ENCODE results near the gene MBIP. TPM values are rescaled to one million over a fixed set of nuclear protein-coding genes. Genes with fewer than 3 reads are reported as not detected.

The MBIP gene
- total RNA-seq, 4 donors from 2014 or later = 17.2 to 35.8 (median 21.0) TPM

DNA sequence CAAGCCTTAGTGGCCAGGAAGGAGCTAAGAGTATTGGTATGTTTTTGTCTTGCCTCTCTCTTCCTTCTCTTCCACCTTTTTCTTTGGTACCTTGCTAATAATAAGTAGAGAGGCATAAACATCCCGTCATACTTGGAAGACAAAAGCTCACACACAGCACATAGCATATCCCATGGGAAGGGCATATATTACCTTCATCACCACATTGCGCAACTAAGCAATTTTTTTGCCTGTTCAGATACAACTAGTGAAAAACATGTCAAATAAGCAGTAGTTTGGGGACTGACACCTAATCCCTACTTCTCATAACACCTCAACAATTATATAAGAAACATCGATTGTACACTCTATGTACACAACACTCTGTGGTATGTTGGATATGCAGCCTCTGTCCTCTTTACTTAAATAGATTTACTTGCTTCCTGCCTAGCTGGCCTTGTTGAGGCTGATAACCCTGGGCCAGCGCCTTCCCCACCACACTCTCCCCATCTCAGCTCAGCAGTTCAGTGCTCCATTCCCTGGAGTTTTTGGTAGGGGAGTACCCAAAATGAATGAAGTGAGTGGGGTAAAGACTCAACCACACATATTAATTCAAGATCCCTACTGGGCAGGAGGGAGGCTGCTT lies 35.4 kb downstream of the MBIP start:
- no peak overlapping the region for H3K4me3 ChIP-seq (ENCODE audit: low read depth, poor library complexity, severe bottlenecking)
- intact Hi-C loops (cut with DNase I; ENCODE audit: low total_unique reads) = no loop called here
- TF ChIP-seq, protein P1, sequence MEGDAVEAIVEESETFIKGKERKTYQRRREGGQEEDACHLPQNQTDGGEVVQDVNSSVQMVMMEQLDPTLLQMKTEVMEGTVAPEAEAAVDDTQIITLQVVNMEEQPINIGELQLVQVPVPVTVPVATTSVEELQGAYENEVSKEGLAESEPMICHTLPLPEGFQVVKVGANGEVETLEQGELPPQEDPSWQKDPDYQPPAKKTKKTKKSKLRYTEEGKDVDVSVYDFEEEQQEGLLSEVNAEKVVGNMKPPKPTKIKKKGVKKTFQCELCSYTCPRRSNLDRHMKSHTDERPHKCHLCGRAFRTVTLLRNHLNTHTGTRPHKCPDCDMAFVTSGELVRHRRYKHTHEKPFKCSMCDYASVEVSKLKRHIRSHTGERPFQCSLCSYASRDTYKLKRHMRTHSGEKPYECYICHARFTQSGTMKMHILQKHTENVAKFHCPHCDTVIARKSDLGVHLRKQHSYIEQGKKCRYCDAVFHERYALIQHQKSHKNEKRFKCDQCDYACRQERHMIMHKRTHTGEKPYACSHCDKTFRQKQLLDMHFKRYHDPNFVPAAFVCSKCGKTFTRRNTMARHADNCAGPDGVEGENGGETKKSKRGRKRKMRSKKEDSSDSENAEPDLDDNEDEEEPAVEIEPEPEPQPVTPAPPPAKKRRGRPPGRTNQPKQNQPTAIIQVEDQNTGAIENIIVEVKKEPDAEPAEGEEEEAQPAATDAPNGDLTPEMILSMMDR (IDR thresholded peaks at IDR 0.05) = no peak
- TF ChIP-seq POLR2A (IDR thresholded peaks at IDR 0.05) = no peak
- DNase-seq (ENCODE audit: low spot score in 2 of 2) = no peak
- 87 to 91% methylated on average over 4 of the region's 4 CpGs for WGBS, 2 donors

DNA sequence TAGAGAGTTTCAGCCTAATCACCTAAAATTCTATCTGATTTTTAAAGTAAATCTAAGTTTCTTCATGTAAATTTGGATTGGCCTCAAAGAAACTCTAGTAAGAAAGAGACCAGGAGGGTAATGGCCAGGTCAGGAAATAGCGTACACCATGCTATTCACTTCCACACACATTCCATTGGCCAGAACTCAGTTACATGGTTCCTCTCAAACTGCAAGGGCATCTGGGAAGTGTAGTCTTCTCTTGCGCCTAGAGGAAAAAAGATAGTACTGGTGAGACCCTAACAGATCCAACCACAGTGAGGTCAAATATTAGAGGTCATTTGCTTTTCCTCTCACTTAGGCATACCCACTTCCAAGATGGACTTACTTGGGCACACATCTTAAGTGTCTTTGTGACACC lies 39.1 kb downstream of the MBIP start:
- no peak for DNase-seq (ENCODE audit: low spot score in 2 of 2)
- no peak for TF ChIP-seq POLR2A (IDR thresholded peaks at IDR 0.05)
- TF ChIP-seq, protein P1 (IDR thresholded peaks at IDR 0.05) = no peak
- H3K4me3 ChIP-seq (ENCODE audit: low read depth, poor library complexity, severe bottlenecking) = no peak overlapping the region
- intact Hi-C loops (cut with DNase I; ENCODE audit: low total_unique reads) = no loop called here
- WGBS, 2 donors = 78 to 86% methylated on average over 2 of the region's 2 CpGs

DNA sequence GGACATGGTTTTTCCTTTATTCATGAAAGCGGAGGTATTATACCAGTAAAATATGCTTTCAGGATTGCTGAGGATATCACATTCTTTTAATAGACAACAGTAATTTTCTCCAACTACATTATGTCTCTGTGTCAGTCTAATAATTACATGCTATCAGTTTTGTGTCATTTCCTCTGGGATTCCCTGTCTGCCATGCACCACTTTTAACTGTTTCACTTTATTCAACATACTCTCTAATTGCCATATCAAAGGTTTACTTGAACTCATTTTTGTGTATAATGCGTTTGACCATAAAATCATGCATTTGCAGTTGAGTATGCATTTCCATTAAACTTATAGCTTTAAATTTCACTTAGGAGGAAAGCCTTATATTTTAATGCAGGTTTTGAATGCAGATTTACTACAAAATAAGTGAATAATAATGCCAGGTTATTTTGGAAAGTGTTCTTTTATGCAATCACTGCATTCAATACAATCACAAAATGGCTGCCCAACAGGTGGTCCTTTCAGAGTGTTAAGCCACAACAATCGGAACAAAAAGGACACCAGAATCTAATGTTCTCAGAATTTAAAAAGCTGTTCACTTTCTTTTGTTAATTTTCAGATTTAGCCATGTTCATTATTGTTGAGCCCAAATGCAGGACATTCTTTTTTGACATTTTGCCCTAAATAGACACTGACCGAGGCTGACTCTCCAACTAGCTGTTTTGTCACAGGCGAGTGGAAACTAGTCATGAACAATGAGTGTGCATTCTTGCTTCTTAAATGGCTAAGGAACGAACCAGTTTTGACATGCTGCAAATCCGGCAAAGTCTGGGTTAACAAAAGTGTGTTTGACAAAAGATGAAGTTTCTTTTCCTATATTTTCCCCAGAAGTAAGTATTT lies 40.9 kb downstream of the MBIP start:
- intact Hi-C loops (cut with DNase I; ENCODE audit: low total_unique reads) = no loop called here
- no peak overlapping the region for H3K4me3 ChIP-seq (ENCODE audit: low read depth, poor library complexity, severe bottlenecking)
- 57% methylated on average over 7 of the region's 7 CpGs for WGBS, 2 donors
- no peak for DNase-seq (ENCODE audit: low spot score in 2 of 2)
- no peak for TF ChIP-seq POLR2A (IDR thresholded peaks at IDR 0.05)
- TF ChIP-seq, protein P1 (IDR thresholded peaks at IDR 0.05) = no peak

DNA sequence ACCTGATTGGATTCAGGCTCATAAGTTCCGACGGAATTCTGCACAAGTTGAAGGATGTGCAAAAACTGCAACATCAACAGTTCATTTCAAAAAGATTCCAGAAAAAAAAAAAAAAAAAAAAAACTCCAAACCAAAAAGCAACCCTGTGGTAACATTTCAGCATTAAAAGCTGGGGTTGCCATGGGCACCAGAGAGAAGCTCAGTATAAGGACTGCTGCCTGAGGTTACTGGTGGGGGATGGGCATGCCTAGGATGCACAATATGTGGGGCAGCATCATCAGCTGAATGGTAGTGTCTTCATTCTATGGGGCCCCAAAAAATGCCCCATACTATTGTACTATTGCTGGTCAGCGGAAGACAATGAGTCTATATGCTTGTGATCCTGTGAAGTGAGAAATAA lies 44.7 kb downstream of the MBIP start:
- no peak overlapping the region for H3K4me3 ChIP-seq (ENCODE audit: low read depth, poor library complexity, severe bottlenecking)
- intact Hi-C loops (cut with DNase I; ENCODE audit: low total_unique reads) = no loop called here
- DNase-seq (ENCODE audit: low spot score in 2 of 2) = no peak
- no peak for TF ChIP-seq POLR2A (IDR thresholded peaks at IDR 0.05)
- TF ChIP-seq, protein P1 (IDR thresholded peaks at IDR 0.05) = no peak
- 93 to 95% methylated on average over 3 of the region's 3 CpGs for WGBS, 2 donors

DNA sequence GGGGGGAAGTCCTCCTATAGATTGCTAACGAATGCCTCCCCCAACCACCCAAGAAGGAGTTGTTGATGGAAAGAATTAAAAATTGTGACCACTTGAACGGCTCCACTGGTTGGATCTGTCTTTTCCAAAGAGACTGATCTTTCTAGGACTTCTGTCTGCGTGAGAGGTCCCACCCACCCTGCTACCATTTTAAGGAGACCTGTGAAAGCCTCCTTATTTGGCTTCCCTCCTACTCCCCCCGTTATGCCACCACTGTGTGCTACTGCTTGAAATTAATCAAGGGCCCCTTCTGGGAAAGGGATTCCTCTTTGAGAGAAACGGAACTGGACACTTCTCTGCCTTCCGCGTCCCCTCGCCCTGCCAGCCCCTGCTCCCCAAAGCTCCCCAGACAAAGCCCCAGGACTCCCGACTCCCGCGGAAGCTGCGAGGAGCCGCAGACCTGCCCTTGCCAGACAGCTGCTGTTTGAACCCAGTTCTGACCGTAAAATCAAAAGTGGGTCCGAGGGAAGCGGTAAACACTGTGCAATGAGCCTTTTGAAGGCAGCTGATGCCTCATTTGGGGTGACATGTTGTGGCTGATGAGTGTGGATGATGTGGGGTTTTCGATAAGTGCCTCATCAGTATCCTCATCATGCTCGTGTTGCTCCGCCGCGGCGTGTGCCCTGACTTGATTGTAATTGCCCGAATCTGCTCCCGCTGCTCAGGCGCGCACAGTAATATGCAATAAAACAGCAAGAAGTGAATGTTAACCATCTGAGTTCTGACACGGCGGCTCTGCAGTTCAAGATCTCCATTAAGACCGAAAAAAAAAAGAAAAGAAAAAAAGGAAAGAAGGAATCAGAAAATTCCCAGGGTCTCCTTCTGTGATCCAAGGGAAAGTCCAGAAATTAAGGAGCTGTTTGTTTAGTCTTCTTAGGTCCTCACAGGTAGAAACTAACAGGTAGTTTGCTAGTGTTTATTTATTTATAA lies 48.2 kb downstream of the MBIP start:
- intact Hi-C loops (cut with DNase I; ENCODE audit: low total_unique reads) = no loop called here
- 9 to 33% methylated on average over 28 to 29 of the region's 29 CpGs for WGBS, 2 donors
- TF ChIP-seq, protein P1 (IDR thresholded peaks at IDR 0.05) = no peak
- no peak for TF ChIP-seq POLR2A (IDR thresholded peaks at IDR 0.05)
- H3K4me3 ChIP-seq (ENCODE audit: low read depth, poor library complexity, severe bottlenecking) = no peak overlapping the region
- DNase-seq (ENCODE audit: low spot score in 2 of 2) = no peak
